SK-N-SH treated with all-trans-retinoic acid at 6 μM for 48 hours (cell line): Measurements from ENCODE around the gene WFDC6.
"Not testable (repeated sequence)": the region's sequence is repeated elsewhere in the genome, so short reads cannot be mapped to it uniquely, and the experiment has no call there.

Experiments
- ARNTL ChIP-seq: fragments of 450-650 bp; formaldehyde crosslinking; IDR thresholded peaks from 2 replicates; pipeline ENCODE4 v1.5.0; 2020; ENCODE audit warnings: low read depth, mild to moderate bottlenecking, moderate library complexity, borderline replicate concordance
- BACH2 ChIP-seq: fragments of 250-450 bp; sonication (Bioruptor Pico); IDR thresholded peaks from 2 replicates; pipeline ENCODE4 v1.9.0; 2021; ENCODE audit warnings: mild to moderate bottlenecking, borderline replicate concordance
- CREB5 ChIP-seq: fragments of 250-450 bp; sonication (Bioruptor Pico); IDR thresholded peaks from 2 replicates; pipeline ENCODE4 v1.5.1; 2020; ENCODE audit warnings: low read depth, mild to moderate bottlenecking, moderate library complexity
- CSRNP3 ChIP-seq: fragments of 250-450 bp; sonication (Bioruptor Pico); IDR thresholded peaks from 2 replicates; pipeline ENCODE4 v1.5.1; 2021; ENCODE audit warnings: mild to moderate bottlenecking, moderate library complexity
- PATZ1 ChIP-seq: fragments of 250-450 bp; sonication (Bioruptor Pico); IDR thresholded peaks from 2 replicates; pipeline ENCODE4 v1.8.0; 2020; ENCODE audit warnings: mild to moderate bottlenecking, moderate library complexity, borderline replicate concordance

GRCh38 chr20:45584294-45584693 lies 45.0 kb upstream of the WFDC6 start:
- TF ChIP-seq PATZ1 (CRISPR knock-in tag); CREB5; CSRNP3 (CRISPR knock-in tag); ARNTL (CRISPR knock-in tag); BACH2: not testable (repeated sequence)
